Subcutaneous abdominal adipose tissue (tissue), 5 donors: ENCODE measurements around the gene FKBP1A.
A peak's percentile ranks its signal among the peaks of the same experiment; 100 is the strongest.

Experiments
- H3K27ac ChIP-seq: one replicate; pipeline ENCODE4 v1.7.0; 2013; ENCODE audit warnings: low read depth, mild to moderate bottlenecking, inconsistent platforms, low read length, moderate library complexity
- H3K27me3 ChIP-seq, 5 donors: one replicate each; pipeline ENCODE4 v1.7.0; 2013; ENCODE audit warnings: low read length in 5 of 5, inconsistent platforms in 1 of 5; ENCODE audit not compliant: control insufficient read depth in 5 of 5, insufficient read depth in 4 of 5
- H3K36me3 ChIP-seq, 5 donors: one replicate each; pipeline ENCODE4 v1.7.0; 2013; ENCODE audit warnings: low read length in 5 of 5; ENCODE audit not compliant: control insufficient read depth in 5 of 5, insufficient read depth in 5 of 5
- H3K4me1 ChIP-seq, 5 donors: one replicate each; pipeline ENCODE4 v1.7.0; 2013; ENCODE audit warnings: low read length in 5 of 5, mild to moderate bottlenecking in 3 of 5, moderate library complexity in 1 of 5; ENCODE audit not compliant: control insufficient read depth in 5 of 5, insufficient read depth in 5 of 5
- H3K4me3 ChIP-seq, 5 donors: one replicate each; pipeline ENCODE4 v1.7.0; 2013; ENCODE audit warnings: low read length in 5 of 5, low read depth in 1 of 5
- H3K9ac ChIP-seq, 5 donors: one replicate each; pipeline ENCODE4 v1.7.0; 2013; ENCODE audit warnings: low read length in 5 of 5, mild to moderate bottlenecking in 4 of 5, moderate library complexity in 3 of 5
- H3K9me3 ChIP-seq, 5 donors: one replicate each; pipeline ENCODE4 v1.7.0; 2013; ENCODE audit warnings: low read length in 5 of 5; ENCODE audit not compliant: control insufficient read depth in 5 of 5
- donor health status: healthy.
- donor health status: healthy.
- donor health status: healthy.
- donor health status: healthy.
- donor health status: healthy.

Gene FKBP1A

GRCh38 chr20:1431158-1431557, 38.3 kb upstream of the FKBP1A start:
- peaks cover 4 to 29% (median 11%) of the 10 kb centered on the region in 5 donors for H3K4me1 ChIP-seq
- no peak overlapping the region for H3K4me3 ChIP-seq
- H3K27ac ChIP-seq, result no peak overlapping the region
- no peak overlapping the region for H3K9ac ChIP-seq
- H3K9me3 ChIP-seq, result peaks cover 0 to 3% (median 0%) of the 10 kb centered on the region in 5 donors
- peaks cover 0 to 3% (median 0%) of the 10 kb centered on the region in 5 donors for H3K27me3 ChIP-seq
- H3K36me3 ChIP-seq, result peaks cover 0 to 10% (median 0%) of the 10 kb centered on the region in 5 donors

- peak overlapping the region; percentile 59 for H3K27ac ChIP-seq
- peaks cover 0 to 10% (median 0%) of the 10 kb centered on the region in 5 donors for H3K36me3 ChIP-seq
- H3K9ac ChIP-seq, result peak overlapping the region in 2 of 5 donors; percentile 24 to 95
- H3K27me3 ChIP-seq, result peaks cover 0 to 3% (median 0%) of the 10 kb centered on the region in 5 donors
- H3K9me3 ChIP-seq, result peaks cover 0 to 3% (median 0%) of the 10 kb centered on the region in 5 donors
- H3K4me3 ChIP-seq, result no peak overlapping the region
- peaks cover 4 to 27% (median 11%) of the 10 kb centered on the region in 5 donors for H3K4me1 ChIP-seq
Measured at GRCh38 chr20:1430004-1430451, 37.2 kb upstream of the FKBP1A start.

- H3K36me3 ChIP-seq, result peaks cover 0 to 6% (median 0%) of the 10 kb centered on the region in 5 donors
- peak overlapping the region; percentile 59 for H3K27ac ChIP-seq
- no peak overlapping the region for H3K9ac ChIP-seq
Measured at GRCh38 chr20:1429143-1429728, 36.4 kb upstream of the FKBP1A start.

GRCh38 chr20:1427457-1428054, 34.7 kb upstream of the FKBP1A start:
- peaks cover 4 to 12% (median 5%) of the 10 kb centered on the region in 5 donors for H3K4me1 ChIP-seq
- H3K9ac ChIP-seq, result no peak overlapping the region
- H3K27ac ChIP-seq, result no peak overlapping the region
- no peak overlapping the region for H3K4me3 ChIP-seq
- H3K9me3 ChIP-seq, result peaks cover 0 to 3% (median 0%) of the 10 kb centered on the region in 5 donors
- H3K36me3 ChIP-seq, result peaks cover 0 to 5% (median 0%) of the 10 kb centered on the region in 5 donors
- H3K27me3 ChIP-seq, result peaks cover 0 to 8% (median 0%) of the 10 kb centered on the region in 5 donors

More at GRCh38 chr20:1429143-1429728, 36.4 kb upstream of the FKBP1A start:
- Histone ChIP-seq H3K9me3 (peaks cover 0 to 3% (median 0%) of the 10 kb centered on the region in 5 donors), H3K27me3 (peaks cover 0 to 5% (median 0%) of the 10 kb centered on the region in 5 donors), H3K4me3 (no peak overlapping the region), H3K4me1 (peaks cover 4 to 19% (median 7%) of the 10 kb centered on the region in 5 donors)

- Histone ChIP-seq H3K9me3 (peaks cover 0 to 1% (median 0%) of the 10 kb centered on the region in 5 donors), H3K36me3 (no peaks in the 10 kb centered on the region), H3K4me1 (peaks cover 4 to 12% (median 5%) of the 10 kb centered on the region in 5 donors), H3K9ac (no peak overlapping the region), H3K27me3 (peaks cover 0 to 8% (median 0%) of the 10 kb centered on the region in 5 donors), H3K27ac (no peak overlapping the region), H3K4me3 (no peak overlapping the region)
Measured at GRCh38 chr20:1426231-1426849, 33.5 kb upstream of the FKBP1A start.

- Histone ChIP-seq H3K27ac (no peak overlapping the region), H3K9me3 (peaks cover 4 to 8% (median 6%) of the 10 kb centered on the region in 5 donors), H3K4me1 (peaks cover 0 to 11% (median 0%) of the 10 kb centered on the region in 5 donors), H3K27me3 (peaks cover 0 to 5% (median 0%) of the 10 kb centered on the region in 5 donors), H3K9ac (no peak overlapping the region), H3K36me3 (no peaks in the 10 kb centered on the region), H3K4me3 (no peak overlapping the region)
Measured at GRCh38 chr20:1424336-1424735, 31.5 kb upstream of the FKBP1A start.

GRCh38 chr20:1423625-1424106, 30.8 kb upstream of the FKBP1A start:
- peaks cover 0 to 5% (median 0%) of the 10 kb centered on the region in 5 donors for H3K27me3 ChIP-seq
- H3K4me3 ChIP-seq, result no peak overlapping the region
- no peak overlapping the region for H3K27ac ChIP-seq
- peaks cover 0 to 11% (median 0%) of the 10 kb centered on the region in 5 donors for H3K4me1 ChIP-seq
- H3K36me3 ChIP-seq, result no peaks in the 10 kb centered on the region
- peaks cover 4 to 8% (median 6%) of the 10 kb centered on the region in 5 donors for H3K9me3 ChIP-seq
- no peak overlapping the region for H3K9ac ChIP-seq

GRCh38 chr20:1423206-1423605, 30.4 kb upstream of the FKBP1A start:
- H3K27ac ChIP-seq, result no peak overlapping the region
- no peaks in the 10 kb centered on the region for H3K36me3 ChIP-seq
- no peak overlapping the region for H3K4me3 ChIP-seq
- H3K9me3 ChIP-seq, result peaks cover 4 to 11% (median 6%) of the 10 kb centered on the region in 5 donors
- peaks cover 0 to 5% (median 0%) of the 10 kb centered on the region in 5 donors for H3K27me3 ChIP-seq
- H3K9ac ChIP-seq, result no peak overlapping the region
- H3K4me1 ChIP-seq, result peaks cover 0 to 14% (median 0%) of the 10 kb centered on the region in 5 donors

- peaks cover 4 to 11% (median 6%) of the 10 kb centered on the region in 5 donors for H3K9me3 ChIP-seq
- H3K4me1 ChIP-seq, result peaks cover 0 to 10% (median 0%) of the 10 kb centered on the region in 5 donors
- H3K4me3 ChIP-seq, result no peak overlapping the region
- H3K9ac ChIP-seq, result no peak overlapping the region
- H3K36me3 ChIP-seq, result no peaks in the 10 kb centered on the region
- H3K27ac ChIP-seq, result no peak overlapping the region
- peaks cover 0 to 5% (median 0%) of the 10 kb centered on the region in 5 donors for H3K27me3 ChIP-seq
Measured at GRCh38 chr20:1422753-1423152, 29.9 kb upstream of the FKBP1A start.
